ENCODE data around the gene IGSF21. TPM values are rescaled to one million over a fixed set of nuclear protein-coding genes. Genes with fewer than 3 reads are reported as not detected.

Gene IGSF21
- total RNA-seq, 1 donor: not detected

DNA sequence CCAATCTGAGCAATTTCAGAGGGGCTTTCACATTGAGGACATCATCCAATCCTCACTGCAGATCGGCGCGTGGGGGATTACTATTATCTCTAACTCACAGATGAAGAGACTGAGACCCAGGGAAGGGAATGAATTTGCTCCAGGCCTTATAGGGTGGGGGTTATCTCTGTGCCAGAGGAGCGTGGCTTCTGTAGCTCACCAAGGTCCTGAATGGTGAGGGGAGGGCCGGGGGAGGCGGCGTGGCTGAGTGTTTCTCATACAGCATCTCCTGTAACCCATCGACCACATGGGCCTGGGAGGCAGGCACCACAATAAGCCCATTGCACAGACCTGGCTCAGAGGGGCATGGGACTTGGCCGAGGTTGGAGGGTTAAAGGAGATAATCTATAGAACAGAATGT lies 230.2 kb downstream of the IGSF21 start:
- H3K79me2 ChIP-seq (ENCODE audit: insufficient read depth, low read length): no peaks in the 10 kb centered on the region
- no peaks in the 10 kb centered on the region for H3K9me3 ChIP-seq (ENCODE audit: low read depth, low read length)
- no peaks in the 10 kb centered on the region for H4K20me1 ChIP-seq (ENCODE audit: insufficient read depth, low read length)
- H3K27me3 ChIP-seq (ENCODE audit: insufficient read depth, low read length): no peaks in the 10 kb centered on the region
- DNase-seq (ENCODE audit: insufficient read length, low spot score, missing footprints): no peak
- no peak overlapping the region for H3K27ac ChIP-seq (ENCODE audit: low read depth, low read length)
- no peak overlapping the region for H3K4me3 ChIP-seq (ENCODE audit: insufficient read depth, low read length)
- no peak overlapping the region for H2AFZ ChIP-seq (ENCODE audit: low read length)
- H3K4me1 ChIP-seq (ENCODE audit: insufficient read depth, low read length): no peaks in the 10 kb centered on the region
- TF ChIP-seq, protein P1, sequence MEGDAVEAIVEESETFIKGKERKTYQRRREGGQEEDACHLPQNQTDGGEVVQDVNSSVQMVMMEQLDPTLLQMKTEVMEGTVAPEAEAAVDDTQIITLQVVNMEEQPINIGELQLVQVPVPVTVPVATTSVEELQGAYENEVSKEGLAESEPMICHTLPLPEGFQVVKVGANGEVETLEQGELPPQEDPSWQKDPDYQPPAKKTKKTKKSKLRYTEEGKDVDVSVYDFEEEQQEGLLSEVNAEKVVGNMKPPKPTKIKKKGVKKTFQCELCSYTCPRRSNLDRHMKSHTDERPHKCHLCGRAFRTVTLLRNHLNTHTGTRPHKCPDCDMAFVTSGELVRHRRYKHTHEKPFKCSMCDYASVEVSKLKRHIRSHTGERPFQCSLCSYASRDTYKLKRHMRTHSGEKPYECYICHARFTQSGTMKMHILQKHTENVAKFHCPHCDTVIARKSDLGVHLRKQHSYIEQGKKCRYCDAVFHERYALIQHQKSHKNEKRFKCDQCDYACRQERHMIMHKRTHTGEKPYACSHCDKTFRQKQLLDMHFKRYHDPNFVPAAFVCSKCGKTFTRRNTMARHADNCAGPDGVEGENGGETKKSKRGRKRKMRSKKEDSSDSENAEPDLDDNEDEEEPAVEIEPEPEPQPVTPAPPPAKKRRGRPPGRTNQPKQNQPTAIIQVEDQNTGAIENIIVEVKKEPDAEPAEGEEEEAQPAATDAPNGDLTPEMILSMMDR (IDR thresholded peaks at IDR 0.05; ENCODE audit: extremely low read depth, low read depth, low read length): no peak
- H3K36me3 ChIP-seq (ENCODE audit: insufficient read depth, low read length): no peaks in the 10 kb centered on the region
- no peak overlapping the region for H3K4me2 ChIP-seq (ENCODE audit: insufficient read depth, low read length)

DNA sequence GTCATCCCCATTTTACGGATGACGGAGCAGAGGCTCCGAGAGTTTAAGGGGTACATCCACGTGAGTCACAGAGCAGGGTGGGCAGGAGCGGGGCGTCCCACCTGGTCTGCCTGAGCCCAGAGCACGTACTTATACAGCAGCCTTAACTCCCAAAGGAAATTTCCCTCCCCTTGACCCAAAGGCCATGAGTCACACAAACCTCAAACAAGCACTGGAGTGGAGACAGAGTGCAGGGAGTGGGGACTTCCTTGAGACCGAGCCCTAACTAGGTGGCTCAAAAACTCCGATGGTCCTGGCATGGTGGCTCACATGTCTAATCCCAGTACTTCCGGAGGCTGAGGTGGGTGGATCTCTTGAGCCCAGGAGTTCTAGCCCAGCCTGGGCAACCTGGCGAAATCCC lies 231.6 kb downstream of the IGSF21 start:
- no peaks in the 10 kb centered on the region for H4K20me1 ChIP-seq (ENCODE audit: insufficient read depth, low read length)
- no peak overlapping the region for H3K27ac ChIP-seq (ENCODE audit: low read depth, low read length)
- TF ChIP-seq, protein P1 (IDR thresholded peaks at IDR 0.05; ENCODE audit: extremely low read depth, low read depth, low read length): no peak
- no peaks in the 10 kb centered on the region for H3K9me3 ChIP-seq (ENCODE audit: low read depth, low read length)
- no peaks in the 10 kb centered on the region for H3K27me3 ChIP-seq (ENCODE audit: insufficient read depth, low read length)
- no peaks in the 10 kb centered on the region for H3K36me3 ChIP-seq (ENCODE audit: insufficient read depth, low read length)
- H3K79me2 ChIP-seq (ENCODE audit: insufficient read depth, low read length): no peaks in the 10 kb centered on the region
- no peak overlapping the region for H3K4me2 ChIP-seq (ENCODE audit: insufficient read depth, low read length)
- H2AFZ ChIP-seq (ENCODE audit: low read length): no peak overlapping the region
- no peak for DNase-seq (ENCODE audit: insufficient read length, low spot score, missing footprints)
- no peaks in the 10 kb centered on the region for H3K4me1 ChIP-seq (ENCODE audit: insufficient read depth, low read length)
- no peak overlapping the region for H3K4me3 ChIP-seq (ENCODE audit: insufficient read depth, low read length)

GRCh38 chr1:18340158-18340764 lies 232.7 kb downstream of the IGSF21 start:
- Histone ChIP-seq H3K4me1 (ENCODE audit: insufficient read depth, low read length) (no peaks in the 10 kb centered on the region), H3K4me3 (ENCODE audit: insufficient read depth, low read length) (no peak overlapping the region), H3K9me3 (ENCODE audit: low read depth, low read length) (no peaks in the 10 kb centered on the region), H3K4me2 (ENCODE audit: insufficient read depth, low read length) (no peak overlapping the region), H2AFZ (ENCODE audit: low read length) (no peak overlapping the region), H3K79me2 (ENCODE audit: insufficient read depth, low read length) (no peaks in the 10 kb centered on the region), H4K20me1 (ENCODE audit: insufficient read depth, low read length) (no peaks in the 10 kb centered on the region), H3K36me3 (ENCODE audit: insufficient read depth, low read length) (no peaks in the 10 kb centered on the region), H3K27ac (ENCODE audit: low read depth, low read length) (no peak overlapping the region), H3K27me3 (ENCODE audit: insufficient read depth, low read length) (no peaks in the 10 kb centered on the region)
- TF ChIP-seq, protein P1 (IDR thresholded peaks at IDR 0.05; ENCODE audit: extremely low read depth, low read depth, low read length): no peak
- DNase-seq (ENCODE audit: insufficient read length, low spot score, missing footprints): no peak

- Histone ChIP-seq H3K27me3 (ENCODE audit: insufficient read depth, low read length) (no peaks in the 10 kb centered on the region), H3K9me3 (ENCODE audit: low read depth, low read length) (no peaks in the 10 kb centered on the region), H3K4me2 (ENCODE audit: insufficient read depth, low read length) (no peak overlapping the region), H3K36me3 (ENCODE audit: insufficient read depth, low read length) (no peaks in the 10 kb centered on the region), H4K20me1 (ENCODE audit: insufficient read depth, low read length) (no peaks in the 10 kb centered on the region), H3K27ac (ENCODE audit: low read depth, low read length) (no peak overlapping the region), H3K4me1 (ENCODE audit: insufficient read depth, low read length) (no peaks in the 10 kb centered on the region), H3K4me3 (ENCODE audit: insufficient read depth, low read length) (no peak overlapping the region), H3K79me2 (ENCODE audit: insufficient read depth, low read length) (no peaks in the 10 kb centered on the region), H2AFZ (ENCODE audit: low read length) (no peak overlapping the region)
- no peak for DNase-seq (ENCODE audit: insufficient read length, low spot score, missing footprints)
- TF ChIP-seq, protein P1 (IDR thresholded peaks at IDR 0.05; ENCODE audit: extremely low read depth, low read depth, low read length): no peak
Measured at GRCh38 chr1:18340787-18341186, 233.2 kb downstream of the IGSF21 start.
